Adrenal gland (tissue), 12 donors: ENCODE results near the gene SPAG16. TPM values are rescaled to one million over a fixed set of nuclear protein-coding genes. Genes with fewer than 3 reads are reported as not detected.

Source experiments
- DNase-seq, 7 donors: peaks; one replicate each; pipeline ENCODE4 v3.0.0-alpha.2; 2019 to 2020
- H3K27ac ChIP-seq, 5 donors: fragments of 200-600 bp; sonication (generic) in 4 of 5; 1 replicate in 3 of 5; 2 replicates in 2 of 5; pipeline versions ENCODE4 v1.5.1 to v1.8.0; 2016 to 2020; ENCODE audit warnings: mild to moderate bottlenecking in 1 of 5
- H3K27me3 ChIP-seq: fragments of 200-600 bp; 2 replicates; pipeline ENCODE4 v1.8.0; 2021
- H3K36me3 ChIP-seq, 2 donors: fragments of 200-600 bp; replicated peaks in 1 of 2; 1 replicate in 1 of 2; 2 replicates in 1 of 2; pipeline versions ENCODE4 v1.5.1 to v1.8.0; 2018 to 2022
- H3K4me1 ChIP-seq, 2 donors: fragments of 200-600 bp; replicated peaks in 1 of 2; 1 replicate in 1 of 2; 2 replicates in 1 of 2; pipeline versions ENCODE4 v1.5.1 to v1.8.0; 2018 to 2021
- H3K4me3 ChIP-seq, 4 donors: fragments of 200-600 bp; sonication (generic) in 3 of 4; one replicate each; pipeline ENCODE4 v1.5.1; 2016 to 2018
- H3K9me3 ChIP-seq, 3 donors: fragments of 200-600 bp; sonication (generic) in 1 of 3; replicated peaks in 1 of 3; 1 replicate in 2 of 3; 2 replicates in 1 of 3; pipeline versions ENCODE4 v1.5.1 to v1.8.0; 2016 to 2021
- POLR2A ChIP-seq, 2 donors: fragments of 450-650 bp; IDR thresholded peaks; one replicate each; pipeline ENCODE4 v1.6.1; 2017; ENCODE audit warnings: antibody characterized with exemption in 2 of 2, mild to moderate bottlenecking in 2 of 2, moderate library complexity in 1 of 2
- WGBS, 4 donors: extraction: QIAGEN DNeasy Blood & Tissue Kit in 2 of 4; methylation state at CpG; one replicate each; pipeline versions ENCODE4 v1.1.5 to v1.1.7; 2013 to 2017; 5-methylcytosine and 5-hydroxymethylcytosine counted together
- intact Hi-C, 2 donors: fragments of 100-400 bp; cut with DNase I; formaldehyde crosslinking; loops; one replicate each; pipeline versions ENCODE4 v1.14.1 to v1.15.0; 2022 to 2023
- polyA plus RNA-seq, 3 donors: library from polyadenylated mRNA; stranded (reverse); fragments of 200-250 nt in 2 of 3; fragments of 350-450 nt in 1 of 3; fragmentation: Illumina TruSeq in 1 of 3; extraction: RNeasy Lipid Tissue Mini Kit (QIAGEN cat#74804) in 1 of 3; gene quantifications; one replicate each; pipeline ENCODE4 v1.2.3, GENCODE V29; 2013 to 2014
- total RNA-seq, 9 donors: library from RNA; depleted of rRNA in 4 of 9; stranded (reverse); fragments of >200 nt in 4 of 9; fragments of 120-200 nt in 1 of 9; fragmentation: NEBNext Ultra II Directional in 1 of 9; extraction: Animal tissue kit (Norgen Biotek cat#: 25700) in 1 of 9; gene quantifications; one replicate each; pipeline versions ENCODE4 v1.1.0 to v1.2.4, GENCODE V29; 2013 to 2023
- TF ChIP-seq, protein P1 (sequence below), 6 experiments: fragments of 450-650 bp in 4 of 6; fragments of 200-600 bp in 2 of 6; sonication (generic) in 1 of 6; IDR thresholded peaks; 1 replicate in 5 of 6; 2 replicates in 1 of 6; pipeline versions ENCODE4 v1.5.1 to v1.8.0; 2016 to 2021; ENCODE audit warnings: antibody characterized with exemption in 6 of 6, mild to moderate bottlenecking in 2 of 6, moderate library complexity in 1 of 6
- donor health status: healthy with polysubstance abuse.
- donor health status: Bipolar disorder and iron deficiency.
- donor health status: DM: yes; HTN: yes; CAD: no.
- donor health status: DM: no; HTN: no; CAD: no.
- donor health status: DM: no; HTN: no; CAD: no.
- donor health status: DM: yes; HTN: yes; CAD: no.

SPAG16 gene
- total and polyA plus RNA-seq, 12 donors, result 12.4 to 45.3 (median 21.8) TPM

DNA sequence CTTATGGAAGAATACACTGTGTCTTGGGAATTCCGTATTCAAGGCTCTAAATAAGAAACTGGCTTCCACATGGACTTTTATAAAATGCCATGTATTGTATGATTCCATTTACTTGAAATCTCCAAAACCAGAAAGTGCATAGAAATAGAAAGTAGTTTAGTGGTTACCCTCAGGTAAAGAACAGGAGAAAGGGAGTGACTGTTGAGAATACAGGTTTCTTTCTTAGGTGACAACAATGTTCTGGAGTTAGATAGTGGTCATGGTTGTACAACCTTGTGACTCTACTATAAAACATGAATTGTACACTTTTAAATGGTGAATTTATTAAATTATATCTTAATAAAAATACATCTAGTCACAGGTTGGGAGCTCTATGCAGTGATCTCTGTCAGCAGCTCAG is 481.8 kb downstream of the SPAG16 start:
- TF ChIP-seq POLR2A (IDR thresholded peaks at IDR 0.05), result no peak
- TF ChIP-seq, protein P1, sequence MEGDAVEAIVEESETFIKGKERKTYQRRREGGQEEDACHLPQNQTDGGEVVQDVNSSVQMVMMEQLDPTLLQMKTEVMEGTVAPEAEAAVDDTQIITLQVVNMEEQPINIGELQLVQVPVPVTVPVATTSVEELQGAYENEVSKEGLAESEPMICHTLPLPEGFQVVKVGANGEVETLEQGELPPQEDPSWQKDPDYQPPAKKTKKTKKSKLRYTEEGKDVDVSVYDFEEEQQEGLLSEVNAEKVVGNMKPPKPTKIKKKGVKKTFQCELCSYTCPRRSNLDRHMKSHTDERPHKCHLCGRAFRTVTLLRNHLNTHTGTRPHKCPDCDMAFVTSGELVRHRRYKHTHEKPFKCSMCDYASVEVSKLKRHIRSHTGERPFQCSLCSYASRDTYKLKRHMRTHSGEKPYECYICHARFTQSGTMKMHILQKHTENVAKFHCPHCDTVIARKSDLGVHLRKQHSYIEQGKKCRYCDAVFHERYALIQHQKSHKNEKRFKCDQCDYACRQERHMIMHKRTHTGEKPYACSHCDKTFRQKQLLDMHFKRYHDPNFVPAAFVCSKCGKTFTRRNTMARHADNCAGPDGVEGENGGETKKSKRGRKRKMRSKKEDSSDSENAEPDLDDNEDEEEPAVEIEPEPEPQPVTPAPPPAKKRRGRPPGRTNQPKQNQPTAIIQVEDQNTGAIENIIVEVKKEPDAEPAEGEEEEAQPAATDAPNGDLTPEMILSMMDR (IDR thresholded peaks at IDR 0.05), result no peak
- Histone ChIP-seq H3K27ac (no peak overlapping the region), H3K27me3 (no peaks in the 10 kb centered on the region), H3K4me3 (no peak overlapping the region), H3K4me1 (no peaks in the 10 kb centered on the region), H3K36me3 (no peaks in the 10 kb centered on the region), H3K9me3 (no peaks in the 10 kb centered on the region)
- no peak for DNase-seq
- 76 to 100% (median 84%) methylated on average over 1 of the region's 1 CpG for WGBS, 4 donors
- intact Hi-C loops, result no loop called here

DNA sequence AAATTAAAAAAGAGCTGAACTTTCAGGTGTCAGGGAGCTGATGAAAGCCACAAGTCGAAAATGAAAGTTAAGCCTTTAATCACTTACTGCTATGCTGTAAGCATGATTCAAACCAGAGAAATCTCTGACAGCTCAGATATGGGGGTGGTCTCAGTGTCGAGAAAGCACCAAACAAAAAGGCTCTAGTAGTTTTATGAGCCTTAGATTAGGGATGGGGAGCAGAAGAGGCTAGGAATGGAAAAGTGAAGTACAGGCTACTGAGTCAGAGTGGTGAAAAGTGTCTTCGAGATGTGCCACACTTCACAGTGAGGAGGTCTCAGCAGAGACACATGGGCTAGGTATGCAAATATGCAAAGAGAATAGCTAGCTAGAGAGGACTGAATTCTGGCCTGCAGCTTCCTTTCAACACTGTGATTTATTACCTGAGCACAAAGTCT is 482.2 kb downstream of the SPAG16 start:
- no peak for TF ChIP-seq POLR2A (IDR thresholded peaks at IDR 0.05)
- TF ChIP-seq, protein P1 (IDR thresholded peaks at IDR 0.05), result no peak

DNA sequence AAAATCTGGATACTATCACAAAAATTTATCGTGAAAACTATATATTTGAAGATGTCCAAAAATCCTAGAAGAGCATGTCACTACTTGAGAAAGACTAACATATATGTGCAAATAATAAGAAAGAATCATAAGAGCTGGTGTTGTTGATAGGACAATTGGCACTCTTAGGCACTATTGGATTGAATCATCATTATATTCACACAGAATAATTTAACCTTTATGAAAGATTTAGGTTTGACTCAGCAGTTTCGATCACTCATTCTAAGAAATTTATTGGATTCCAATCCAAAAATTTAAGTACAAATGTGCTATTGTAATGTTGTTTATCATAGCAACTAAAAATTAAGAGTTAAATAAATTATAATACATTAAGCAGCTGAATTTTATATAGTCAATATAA is 503.6 kb downstream of the SPAG16 start:
- WGBS, 4 donors, result 87 to 97% (median 87%) methylated on average over 2 of the region's 2 CpGs
- Histone ChIP-seq H3K4me3 (no peak overlapping the region), H3K27ac (no peak overlapping the region), H3K27me3 (no peaks in the 10 kb centered on the region), H3K36me3 (no peaks in the 10 kb centered on the region), H3K9me3 (no peaks in the 10 kb centered on the region), H3K4me1 (no peaks in the 10 kb centered on the region)
- DNase-seq, result no peak
- intact Hi-C loops, result no loop called here
- TF ChIP-seq POLR2A (IDR thresholded peaks at IDR 0.05), result no peak
- TF ChIP-seq, protein P1 (IDR thresholded peaks at IDR 0.05), result no peak

More for the DNA sequence above, 482.2 kb downstream of the SPAG16 start:
- no peaks in the 10 kb centered on the region for H3K9me3 ChIP-seq
- intact Hi-C loops, result no loop called here
- no peak overlapping the region for H3K27ac ChIP-seq
- H3K4me1 ChIP-seq, result no peaks in the 10 kb centered on the region
- WGBS, 4 donors, result 57 to 74% (median 63%) methylated on average over 3 of the region's 3 CpGs
- no peak overlapping the region for H3K4me3 ChIP-seq
- DNase-seq, result no peak
- no peaks in the 10 kb centered on the region for H3K27me3 ChIP-seq
- no peaks in the 10 kb centered on the region for H3K36me3 ChIP-seq

- WGBS, 4 donors, result 60 to 79% (median 67%) methylated on average over 1 of the region's 1 CpG
- Histone ChIP-seq H3K36me3 (no peaks in the 10 kb centered on the region), H3K27me3 (no peaks in the 10 kb centered on the region), H3K27ac (no peak overlapping the region), H3K9me3 (no peaks in the 10 kb centered on the region), H3K4me3 (no peak overlapping the region), H3K4me1 (no peaks in the 10 kb centered on the region)
- no peak for DNase-seq
- intact Hi-C loops, result no loop called here
- TF ChIP-seq, protein P1 (IDR thresholded peaks at IDR 0.05), result no peak
- no peak for TF ChIP-seq POLR2A (IDR thresholded peaks at IDR 0.05)
Observed at GRCh38 chr2:213789940-213790339, 505.7 kb downstream of the SPAG16 start.
